Loucy (cell line): Measurements from ENCODE around the gene ASZ1.

Source experiments
- CTCF ChIP-seq: fragments of 200-600 bp; sonication (generic); conservative IDR thresholded peaks from 2 replicates; pipeline ENCODE4 v1.5.1; 2014; ENCODE audit warnings: mild to moderate bottlenecking, antibody characterized with exemption, low read length
- EZH2phosphoT487 ChIP-seq: fragments of 200-600 bp; IDR thresholded peaks from 2 replicates; pipeline ENCODE4 v1.6.1; 2018; ENCODE audit warnings: antibody characterized with exemption, mild to moderate bottlenecking, moderate library complexity, borderline replicate concordance

GRCh38 chr7:117333168-117333567 is 94.1 kb downstream of the ASZ1 start:
- no peak for TF ChIP-seq CTCF
- no peak for TF ChIP-seq EZH2phosphoT487
